GM10266 (cell line): ENCODE results near the gene ZNF516.

Source experiments
- DNase-seq: peaks from one replicate; pipeline ENCODE4 v3.0.0; 2012; ENCODE audit errors: extremely low spot score
- CTCF ChIP-seq: IDR thresholded peaks from 2 replicates; pipeline ENCODE4 v1.5.1; 2012; ENCODE audit warnings: mild to moderate bottlenecking, low read depth; ENCODE audit not compliant: control insufficient read depth, insufficient read depth; ENCODE audit errors: missing control alignments

Gene ZNF516

GRCh38 chr18:76461692-76462325 lies 33.2 kb downstream of the ZNF516 start:
- DNase-seq = no peak
- TF ChIP-seq CTCF = no peak

GRCh38 chr18:76461148-76461547 lies 33.9 kb downstream of the ZNF516 start:
- no peak for DNase-seq
- TF ChIP-seq CTCF = no peak

- no peak for DNase-seq
- TF ChIP-seq CTCF = no peak
Observed at GRCh38 chr18:76460482-76460881, 34.6 kb downstream of the ZNF516 start.

DNA sequence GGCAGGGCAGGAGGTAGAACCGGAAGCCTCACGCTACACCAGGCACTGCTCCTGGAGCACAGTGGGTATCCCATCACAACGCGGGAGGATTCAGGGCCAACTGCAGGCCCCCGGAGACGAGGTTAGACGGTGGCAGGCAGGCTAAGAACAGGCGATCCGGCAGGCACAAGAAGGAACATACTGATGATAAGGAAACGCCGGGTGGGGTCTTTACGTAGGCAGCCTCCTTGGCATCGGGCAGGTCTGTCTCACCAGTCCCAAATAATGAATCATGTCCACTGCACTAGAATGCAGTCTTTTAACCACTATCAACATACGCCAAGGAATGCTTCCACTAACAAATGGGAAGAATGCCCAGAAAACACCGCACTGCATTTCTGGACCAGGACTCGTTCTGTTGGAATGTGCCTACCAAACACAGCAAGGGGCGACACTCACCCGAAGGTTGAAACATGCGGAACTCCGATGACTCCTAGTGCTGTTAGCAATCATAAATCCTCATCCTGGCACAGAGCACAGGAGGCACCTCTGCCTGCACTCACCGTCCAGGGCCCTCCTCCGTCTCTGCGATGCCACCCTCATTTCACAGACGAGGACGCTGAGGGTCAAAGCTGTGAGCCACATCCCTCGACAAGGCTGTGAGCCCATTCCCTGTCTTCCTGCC lies 35.2 kb downstream of the ZNF516 start:
- TF ChIP-seq CTCF = no peak

DNA sequence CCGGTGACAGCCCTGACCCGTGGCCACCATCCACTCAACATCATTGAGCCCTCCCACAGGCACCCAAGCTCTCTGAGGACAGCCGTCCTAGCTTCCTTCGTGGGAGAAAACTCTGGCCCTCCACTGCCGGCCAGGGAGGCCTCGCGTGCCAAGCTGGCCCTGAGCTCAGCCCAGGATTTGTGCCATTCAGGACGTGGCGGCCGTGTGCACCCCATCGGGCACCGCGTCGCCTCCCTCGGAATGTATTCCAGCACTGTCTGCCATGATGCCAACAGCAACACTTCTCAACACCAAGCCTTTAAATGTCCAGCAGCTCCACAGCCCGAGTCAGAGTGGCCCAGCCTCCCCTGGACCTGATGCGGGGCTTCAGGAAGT lies 35.7 kb downstream of the ZNF516 start:
- TF ChIP-seq CTCF = no peak
- no peak for DNase-seq

More for the DNA sequence above, 35.2 kb downstream of the ZNF516 start:
- DNase-seq = no peak

- TF ChIP-seq CTCF = no peak
- DNase-seq = no peak
Observed at GRCh38 chr18:76458522-76459311, 36.3 kb downstream of the ZNF516 start.

DNA sequence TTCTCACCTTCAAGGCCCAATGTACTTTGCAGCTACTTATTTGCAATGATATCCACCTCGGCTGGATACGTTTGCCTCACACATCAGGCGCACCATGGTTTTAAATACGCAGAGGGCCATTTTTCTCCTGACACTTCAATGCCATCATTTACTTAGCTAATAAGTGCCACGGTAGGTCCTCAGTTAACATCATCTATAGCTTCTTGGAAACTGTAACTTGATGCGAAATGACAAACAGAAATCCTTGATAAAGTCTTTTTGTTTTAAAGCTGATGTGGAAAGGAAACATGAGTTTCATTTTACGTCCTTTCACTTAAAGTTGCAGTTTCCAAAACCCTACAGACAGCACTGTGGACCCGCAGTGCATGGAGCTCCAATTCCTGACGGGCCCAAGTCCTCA lies 37.1 kb downstream of the ZNF516 start:
- no peak for DNase-seq
- TF ChIP-seq CTCF = no peak
